HTR-8/SVneo (cell line): ENCODE data around the gene ARG2.
A peak's percentile ranks its signal among the peaks of the same experiment; 100 is the strongest.

ENCODE experiments used
- DNase-seq: peaks from one replicate; pipeline ENCODE4 v3.0.0; 2011; ENCODE audit warnings: low spot score, mixed read lengths; ENCODE audit not compliant: insufficient read length
- FAIRE-seq: peaks from 2 replicates; lab custom pipeline; 2011; peaks lifted over from hg19 to GRCh38; lab: Jason Lieb, UNC

The ARG2 gene

GRCh38 chr14:67619446-67620216 lies at the start of gene ARG2:
Gene ARG2, plus strand, starts transcription at chr14:67619920. Its CDS starts 58 bp downstream, at chr14:67619978.
- FAIRE-seq, result peak; percentile 100

GRCh38 chr14:67570453-67570852 lies 49.3 kb upstream of the ARG2 start:
- FAIRE-seq, result peak; percentile 89
- no peak for DNase-seq

More at GRCh38 chr14:67619446-67620216, at the start of gene ARG2:
- peak; percentile 100 for DNase-seq

- peak; percentile 100 for FAIRE-seq
- peak; percentile 98 for DNase-seq
Measured at GRCh38 chr14:67571275-67571990, 48.3 kb upstream of the ARG2 start.

- DNase-seq (no peak), FAIRE-seq (no peak)
Measured at GRCh38 chr14:67571991-67572323, 47.8 kb upstream of the ARG2 start.

- no peak for FAIRE-seq
- no peak for DNase-seq
Measured at GRCh38 chr14:67572608-67573007, 47.1 kb upstream of the ARG2 start.

- no peak for FAIRE-seq
Measured at GRCh38 chr14:67573228-67574010, 46.3 kb upstream of the ARG2 start.

GRCh38 chr14:67574156-67574555 lies 45.6 kb upstream of the ARG2 start:
- DNase-seq (no peak), FAIRE-seq (peak; percentile 62)

More at GRCh38 chr14:67573228-67574010, 46.3 kb upstream of the ARG2 start:
- no peak for DNase-seq

- FAIRE-seq (no peak), DNase-seq (no peak)
Measured at GRCh38 chr14:67574806-67575205, 44.9 kb upstream of the ARG2 start.

- no peak for DNase-seq
- FAIRE-seq, result no peak
Measured at GRCh38 chr14:67575684-67576083, 44.0 kb upstream of the ARG2 start.

GRCh38 chr14:67576216-67576955 lies 43.3 kb upstream of the ARG2 start:
- FAIRE-seq (peak; percentile 91), DNase-seq (no peak)

GRCh38 chr14:67577181-67577808 lies 42.4 kb upstream of the ARG2 start:
- DNase-seq, result no peak

GRCh38 chr14:67577909-67578749 lies 41.6 kb upstream of the ARG2 start:
- FAIRE-seq, result peak; percentile 97

More at GRCh38 chr14:67577181-67577808, 42.4 kb upstream of the ARG2 start:
- no peak for FAIRE-seq

GRCh38 chr14:67579040-67579439 lies 40.7 kb upstream of the ARG2 start:
- FAIRE-seq (no peak), DNase-seq (no peak)

More at GRCh38 chr14:67577909-67578749, 41.6 kb upstream of the ARG2 start:
- no peak for DNase-seq

- FAIRE-seq (no peak), DNase-seq (no peak)
Measured at GRCh38 chr14:67579636-67580035, 40.1 kb upstream of the ARG2 start.

- no peak for DNase-seq
Measured at GRCh38 chr14:67580336-67581171, 39.2 kb upstream of the ARG2 start.

GRCh38 chr14:67581643-67582042 lies 38.1 kb upstream of the ARG2 start:
- DNase-seq (no peak), FAIRE-seq (no peak)

More at GRCh38 chr14:67580336-67581171, 39.2 kb upstream of the ARG2 start:
- peak; percentile 90 for FAIRE-seq

GRCh38 chr14:67582061-67582460 lies 37.7 kb upstream of the ARG2 start:
- FAIRE-seq, result peak; percentile 85
- no peak for DNase-seq
